SK-N-SH (cell line): ENCODE data around the gene C9orf78.

Experiments
- EP300 ChIP-seq, 2 experiments: IDR thresholded peaks; 2 replicates each; pipeline versions ENCODE4 v1.4.0 to v1.6.1; 2012; ENCODE audit warnings: borderline replicate concordance in 1 of 2, low read depth in 1 of 2, low read length in 1 of 2
- FOXM1 ChIP-seq: IDR thresholded peaks from 2 replicates; pipeline ENCODE4 v1.4.0; 2012; ENCODE audit warnings: low read depth, mild to moderate bottlenecking
- MXI1 ChIP-seq: IDR thresholded peaks from 2 replicates; pipeline ENCODE4 v1.6.1; 2012; ENCODE audit warnings: mild to moderate bottlenecking, low read depth, low read length, improper control_type of control experiment
- TCF12 ChIP-seq: IDR thresholded peaks from 2 replicates; pipeline ENCODE4 v1.4.0; 2012
- TEAD4 ChIP-seq: IDR thresholded peaks from 2 replicates; pipeline ENCODE4 v1.4.0; 2012; ENCODE audit warnings: mild to moderate bottlenecking, borderline replicate concordance; ENCODE audit not compliant: insufficient read depth
- YY1 ChIP-seq: IDR thresholded peaks from 2 replicates; pipeline ENCODE4 v1.4.0; 2012; ENCODE audit warnings: low read depth, mild to moderate bottlenecking
- TF ChIP-seq, protein P1 (sequence below): fragments of 200-600 bp; sonication (generic); IDR thresholded peaks from 2 replicates; pipeline ENCODE4 v1.6.1; 2017; ENCODE audit warnings: antibody characterized with exemption, mild to moderate bottlenecking, moderate library complexity
- TF ChIP-seq, protein P2 (sequence below): IDR thresholded peaks from 2 replicates; pipeline ENCODE4 v1.4.0; 2012; ENCODE audit warnings: low read depth, borderline replicate concordance

DNA sequence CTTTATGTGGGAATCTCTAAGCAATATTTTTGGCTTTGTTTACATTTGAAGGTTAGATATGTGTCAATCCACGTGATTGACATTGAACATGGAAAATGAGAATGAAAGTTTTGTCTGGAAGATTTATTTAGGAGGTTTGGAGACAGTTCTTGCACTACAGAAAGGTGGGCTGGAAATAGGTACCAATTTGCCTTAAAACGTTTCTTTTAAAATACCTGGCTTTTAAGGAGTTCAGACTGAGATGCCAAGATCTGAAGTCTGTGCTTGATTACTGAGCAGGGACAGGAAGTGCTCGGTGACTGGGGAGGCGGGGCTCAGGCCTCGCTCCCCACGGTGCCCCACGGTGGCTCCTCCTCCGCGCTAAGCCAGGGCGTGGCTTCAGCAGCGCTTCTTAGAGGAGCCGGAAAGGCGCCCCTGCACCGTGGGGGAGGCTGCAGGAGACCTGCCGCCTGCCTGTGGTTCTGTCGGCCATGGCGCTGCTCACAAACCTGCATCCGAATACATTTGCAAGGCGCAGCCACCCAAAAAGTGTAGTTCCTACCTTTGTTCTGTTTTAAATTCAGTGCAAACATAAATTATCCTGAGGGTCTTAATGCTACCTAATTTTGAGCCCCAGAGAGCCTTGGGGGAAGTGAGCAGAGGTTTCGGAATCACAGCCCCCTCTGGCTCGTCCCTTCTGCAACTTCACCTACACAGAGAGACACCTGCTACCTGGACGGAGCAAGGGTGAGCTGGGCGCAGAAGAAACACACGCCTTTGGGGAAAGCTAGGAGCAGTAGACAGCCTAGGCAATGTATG, 49.3 kb upstream of the C9orf78 start:
- TF ChIP-seq, protein P1, sequence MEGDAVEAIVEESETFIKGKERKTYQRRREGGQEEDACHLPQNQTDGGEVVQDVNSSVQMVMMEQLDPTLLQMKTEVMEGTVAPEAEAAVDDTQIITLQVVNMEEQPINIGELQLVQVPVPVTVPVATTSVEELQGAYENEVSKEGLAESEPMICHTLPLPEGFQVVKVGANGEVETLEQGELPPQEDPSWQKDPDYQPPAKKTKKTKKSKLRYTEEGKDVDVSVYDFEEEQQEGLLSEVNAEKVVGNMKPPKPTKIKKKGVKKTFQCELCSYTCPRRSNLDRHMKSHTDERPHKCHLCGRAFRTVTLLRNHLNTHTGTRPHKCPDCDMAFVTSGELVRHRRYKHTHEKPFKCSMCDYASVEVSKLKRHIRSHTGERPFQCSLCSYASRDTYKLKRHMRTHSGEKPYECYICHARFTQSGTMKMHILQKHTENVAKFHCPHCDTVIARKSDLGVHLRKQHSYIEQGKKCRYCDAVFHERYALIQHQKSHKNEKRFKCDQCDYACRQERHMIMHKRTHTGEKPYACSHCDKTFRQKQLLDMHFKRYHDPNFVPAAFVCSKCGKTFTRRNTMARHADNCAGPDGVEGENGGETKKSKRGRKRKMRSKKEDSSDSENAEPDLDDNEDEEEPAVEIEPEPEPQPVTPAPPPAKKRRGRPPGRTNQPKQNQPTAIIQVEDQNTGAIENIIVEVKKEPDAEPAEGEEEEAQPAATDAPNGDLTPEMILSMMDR: no peak
- TF ChIP-seq TEAD4 (no peak), FOXM1 (no peak), TCF12 (no peak), MXI1 (peak; percentile 63; the same call in 1 of the 2 replicates), EP300 (IDR thresholded peaks at IDR 0.05; ENCODE audit: borderline replicate concordance in 1 of 2, low read depth in 1 of 2, low read length in 1 of 2) (no peak), YY1 (no peak)
- TF ChIP-seq, protein P2, sequence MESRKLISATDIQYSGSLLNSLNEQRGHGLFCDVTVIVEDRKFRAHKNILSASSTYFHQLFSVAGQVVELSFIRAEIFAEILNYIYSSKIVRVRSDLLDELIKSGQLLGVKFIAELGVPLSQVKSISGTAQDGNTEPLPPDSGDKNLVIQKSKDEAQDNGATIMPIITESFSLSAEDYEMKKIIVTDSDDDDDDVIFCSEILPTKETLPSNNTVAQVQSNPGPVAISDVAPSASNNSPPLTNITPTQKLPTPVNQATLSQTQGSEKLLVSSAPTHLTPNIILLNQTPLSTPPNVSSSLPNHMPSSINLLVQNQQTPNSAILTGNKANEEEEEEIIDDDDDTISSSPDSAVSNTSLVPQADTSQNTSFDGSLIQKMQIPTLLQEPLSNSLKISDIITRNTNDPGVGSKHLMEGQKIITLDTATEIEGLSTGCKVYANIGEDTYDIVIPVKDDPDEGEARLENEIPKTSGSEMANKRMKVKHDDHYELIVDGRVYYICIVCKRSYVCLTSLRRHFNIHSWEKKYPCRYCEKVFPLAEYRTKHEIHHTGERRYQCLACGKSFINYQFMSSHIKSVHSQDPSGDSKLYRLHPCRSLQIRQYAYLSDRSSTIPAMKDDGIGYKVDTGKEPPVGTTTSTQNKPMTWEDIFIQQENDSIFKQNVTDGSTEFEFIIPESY: no peak
